Parathyroid adenoma (tissue), 2 donors: ENCODE measurements around the gene MCUR1.
"Not testable (repeated sequence)": the region's sequence is repeated elsewhere in the genome, so short reads cannot be mapped to it uniquely, and the experiment has no call there.

ENCODE experiments used
- H2AFZ ChIP-seq: fragments of 300-600 bp; sonication (generic); one replicate; pipeline ENCODE4 v1.7.0; 2017; ENCODE audit warnings: antibody characterized with exemption, mild to moderate bottlenecking
- H3K27ac ChIP-seq: fragments of 300-600 bp; sonication (generic); one replicate; pipeline ENCODE4 v1.7.0; 2017
- H3K27me3 ChIP-seq: fragments of 300-600 bp; sonication (generic); one replicate; pipeline ENCODE4 v1.7.0; 2017; ENCODE audit warnings: low read length; ENCODE audit not compliant: control insufficient read depth, insufficient read depth
- H3K36me3 ChIP-seq: fragments of 300-600 bp; sonication (generic); one replicate; pipeline ENCODE4 v1.7.0; 2017; ENCODE audit warnings: low read length; ENCODE audit not compliant: control insufficient read depth, insufficient read depth
- H3K4me1 ChIP-seq: fragments of 300-600 bp; sonication (generic); one replicate; pipeline ENCODE4 v1.7.0; 2017; ENCODE audit warnings: control low read depth
- H3K4me2 ChIP-seq: fragments of 300-600 bp; sonication (generic); one replicate; pipeline ENCODE4 v1.7.0; 2017; ENCODE audit warnings: low read length
- H3K4me3 ChIP-seq: fragments of 300-600 bp; sonication (generic); one replicate; pipeline ENCODE4 v1.7.0; 2017; ENCODE audit warnings: low read depth, low read length
- H3K79me2 ChIP-seq: fragments of 300-600 bp; sonication (generic); one replicate; pipeline ENCODE4 v1.7.0; 2017; ENCODE audit warnings: control low read depth
- H3K9ac ChIP-seq: fragments of 300-600 bp; sonication (generic); one replicate; pipeline ENCODE4 v1.7.0; 2017; ENCODE audit warnings: mild to moderate bottlenecking
- H3K9me3 ChIP-seq: fragments of 300-600 bp; sonication (generic); one replicate; pipeline ENCODE4 v1.7.0; 2017; ENCODE audit warnings: low read length; ENCODE audit not compliant: control insufficient read depth
- TF ChIP-seq, protein P1 (sequence below): fragments of 300-600 bp; sonication (generic); IDR thresholded peaks from one replicate; pipeline ENCODE4 v1.7.0; 2017; ENCODE audit warnings: antibody characterized with exemption, mild to moderate bottlenecking
- donor health status: primary hyperparathyroidism.

Gene MCUR1

GRCh38 chr6:13795041-13795750, 19.2 kb downstream of the MCUR1 start:
- H3K4me3 ChIP-seq = no peak overlapping the region
- TF ChIP-seq, protein P1, sequence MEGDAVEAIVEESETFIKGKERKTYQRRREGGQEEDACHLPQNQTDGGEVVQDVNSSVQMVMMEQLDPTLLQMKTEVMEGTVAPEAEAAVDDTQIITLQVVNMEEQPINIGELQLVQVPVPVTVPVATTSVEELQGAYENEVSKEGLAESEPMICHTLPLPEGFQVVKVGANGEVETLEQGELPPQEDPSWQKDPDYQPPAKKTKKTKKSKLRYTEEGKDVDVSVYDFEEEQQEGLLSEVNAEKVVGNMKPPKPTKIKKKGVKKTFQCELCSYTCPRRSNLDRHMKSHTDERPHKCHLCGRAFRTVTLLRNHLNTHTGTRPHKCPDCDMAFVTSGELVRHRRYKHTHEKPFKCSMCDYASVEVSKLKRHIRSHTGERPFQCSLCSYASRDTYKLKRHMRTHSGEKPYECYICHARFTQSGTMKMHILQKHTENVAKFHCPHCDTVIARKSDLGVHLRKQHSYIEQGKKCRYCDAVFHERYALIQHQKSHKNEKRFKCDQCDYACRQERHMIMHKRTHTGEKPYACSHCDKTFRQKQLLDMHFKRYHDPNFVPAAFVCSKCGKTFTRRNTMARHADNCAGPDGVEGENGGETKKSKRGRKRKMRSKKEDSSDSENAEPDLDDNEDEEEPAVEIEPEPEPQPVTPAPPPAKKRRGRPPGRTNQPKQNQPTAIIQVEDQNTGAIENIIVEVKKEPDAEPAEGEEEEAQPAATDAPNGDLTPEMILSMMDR = peak; percentile 90
- no peak overlapping the region for H3K27ac ChIP-seq

GRCh38 chr6:13794184-13794583, 20.2 kb downstream of the MCUR1 start:
- Histone ChIP-seq H3K36me3 (no peaks in the 10 kb centered on the region), H3K27me3 (no peaks in the 10 kb centered on the region)
- TF ChIP-seq, protein P1 = no peak

More at GRCh38 chr6:13795041-13795750, 19.2 kb downstream of the MCUR1 start:
- Histone ChIP-seq H3K79me2 (no peaks in the 10 kb centered on the region), H3K9ac (no peak overlapping the region), H2AFZ (no peak overlapping the region), H3K4me1 (no peaks in the 10 kb centered on the region), H3K36me3 (no peaks in the 10 kb centered on the region), H3K27me3 (no peaks in the 10 kb centered on the region), H3K4me2 (no peak overlapping the region), H3K9me3 (no peaks in the 10 kb centered on the region)

GRCh38 chr6:13789746-13790145, 24.6 kb downstream of the MCUR1 start:
- Histone ChIP-seq H3K79me2 (no peaks in the 10 kb centered on the region), H3K36me3 (no peaks in the 10 kb centered on the region), H3K4me1 (no peaks in the 10 kb centered on the region), H3K4me3 (no peak overlapping the region), H3K9ac (no peak overlapping the region), H3K4me2 (no peak overlapping the region), H3K27ac (no peak overlapping the region), H3K9me3 (no peaks in the 10 kb centered on the region), H3K27me3 (no peaks in the 10 kb centered on the region), H2AFZ (no peak overlapping the region)
- TF ChIP-seq, protein P1 = no peak

More at GRCh38 chr6:13794184-13794583, 20.2 kb downstream of the MCUR1 start:
- Histone ChIP-seq H3K27ac (no peak overlapping the region), H3K4me3 (no peak overlapping the region), H3K9me3 (no peaks in the 10 kb centered on the region), H3K4me1 (no peaks in the 10 kb centered on the region), H3K4me2 (no peak overlapping the region), H2AFZ (no peak overlapping the region), H3K79me2 (no peaks in the 10 kb centered on the region), H3K9ac (no peak overlapping the region)

- TF ChIP-seq, protein P1 = no peak
- no peak overlapping the region for H3K9ac ChIP-seq
- no peak overlapping the region for H3K4me2 ChIP-seq
- no peaks in the 10 kb centered on the region for H3K27me3 ChIP-seq
- no peak overlapping the region for H2AFZ ChIP-seq
- no peak overlapping the region for H3K27ac ChIP-seq
- H3K4me1 ChIP-seq = no peaks in the 10 kb centered on the region
- no peaks in the 10 kb centered on the region for H3K79me2 ChIP-seq
- no peaks in the 10 kb centered on the region for H3K36me3 ChIP-seq
- no peaks in the 10 kb centered on the region for H3K9me3 ChIP-seq
- H3K4me3 ChIP-seq = no peak overlapping the region
Measured at GRCh38 chr6:13788820-13789219, 25.5 kb downstream of the MCUR1 start.

DNA sequence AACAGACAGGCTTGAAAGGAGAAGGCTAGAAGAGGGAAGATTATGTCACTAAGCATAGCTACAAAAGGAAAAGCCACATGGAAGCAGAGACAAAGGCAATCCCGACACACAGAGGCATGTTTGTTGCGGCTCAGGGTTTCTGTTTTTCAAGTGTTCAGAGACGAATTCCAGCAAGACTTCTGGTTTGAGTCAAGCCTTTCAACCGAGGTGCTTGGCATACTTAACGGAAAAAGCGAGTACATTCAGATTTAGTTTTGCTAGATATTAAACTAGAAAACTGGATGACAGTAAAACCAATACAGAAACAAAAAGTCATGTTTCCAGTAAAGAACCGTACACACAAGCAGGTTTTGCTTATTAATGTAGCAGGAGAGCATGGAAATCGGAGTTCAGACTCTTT, 27.2 kb downstream of the MCUR1 start:
- Histone ChIP-seq H3K4me3 (no peak overlapping the region), H3K27me3 (no peaks in the 10 kb centered on the region), H3K4me2 (no peak overlapping the region), H3K9ac (no peak overlapping the region), H3K9me3 (no peaks in the 10 kb centered on the region), H3K36me3 (no peaks in the 10 kb centered on the region), H3K27ac (no peak overlapping the region), H3K4me1 (no peaks in the 10 kb centered on the region), H2AFZ (no peak overlapping the region), H3K79me2 (no peaks in the 10 kb centered on the region)
- TF ChIP-seq, protein P1 = no peak

DNA sequence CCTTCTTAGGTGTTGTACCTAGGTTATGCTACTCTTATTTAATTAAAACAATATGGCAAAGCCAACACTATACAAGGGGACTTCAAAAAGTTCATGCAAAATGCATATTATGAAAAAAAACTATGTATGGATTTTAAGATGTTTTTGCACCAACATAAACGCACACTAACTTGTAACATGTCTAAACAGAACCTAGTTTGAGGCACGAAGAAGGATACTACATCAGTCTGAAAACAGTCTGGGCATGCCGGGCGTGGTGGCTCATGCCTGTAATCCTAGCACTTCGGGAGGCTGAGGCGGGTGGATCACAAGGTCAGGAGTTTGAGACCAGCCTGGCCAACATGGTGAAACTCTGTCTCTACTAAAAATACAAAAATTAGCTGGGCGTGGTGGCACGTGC, 34.2 kb downstream of the MCUR1 start:
- H3K27me3 ChIP-seq, H3K9ac ChIP-seq, H3K4me2 ChIP-seq, H3K79me2 ChIP-seq, H3K36me3 ChIP-seq, H2AFZ ChIP-seq, H3K9me3 ChIP-seq, H3K27ac ChIP-seq, H3K4me3 ChIP-seq, H3K4me1 ChIP-seq: not testable (repeated sequence)
